ENCODE results near the gene CPPED1. TPM values are rescaled to one million over a fixed set of nuclear protein-coding genes. Genes with fewer than 3 reads are reported as not detected.

The CPPED1 gene
- polyA plus RNA-seq, 3 donors, result 21.1 to 27.0 (median 22.0) TPM

GRCh38 chr16:12611916-12612597 is 191.6 kb downstream of the CPPED1 start:
- DNase-seq, result no peak

DNA sequence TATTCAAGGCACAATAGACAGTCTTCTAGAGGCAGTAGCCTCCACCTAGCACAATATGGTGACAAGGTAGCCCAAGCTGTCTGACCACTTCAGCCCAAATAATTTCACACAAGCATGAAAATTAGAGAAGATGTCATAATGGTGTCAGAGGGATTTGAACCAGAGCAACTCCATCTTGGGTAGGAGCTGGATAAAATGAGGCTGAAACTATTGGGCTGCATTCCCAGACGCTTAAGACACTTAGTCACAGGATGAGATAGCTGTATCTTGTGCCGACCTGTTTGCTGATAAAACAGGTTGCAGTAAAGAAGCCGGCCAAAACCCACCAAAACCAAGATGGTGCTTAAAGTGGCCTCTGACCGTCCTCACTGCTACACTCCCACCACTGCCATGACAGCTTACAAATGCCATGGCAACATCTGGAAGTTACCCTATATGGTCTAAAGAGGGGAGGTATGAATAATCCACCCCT is 192.6 kb downstream of the CPPED1 start:
- DNase-seq, result no peak

DNA sequence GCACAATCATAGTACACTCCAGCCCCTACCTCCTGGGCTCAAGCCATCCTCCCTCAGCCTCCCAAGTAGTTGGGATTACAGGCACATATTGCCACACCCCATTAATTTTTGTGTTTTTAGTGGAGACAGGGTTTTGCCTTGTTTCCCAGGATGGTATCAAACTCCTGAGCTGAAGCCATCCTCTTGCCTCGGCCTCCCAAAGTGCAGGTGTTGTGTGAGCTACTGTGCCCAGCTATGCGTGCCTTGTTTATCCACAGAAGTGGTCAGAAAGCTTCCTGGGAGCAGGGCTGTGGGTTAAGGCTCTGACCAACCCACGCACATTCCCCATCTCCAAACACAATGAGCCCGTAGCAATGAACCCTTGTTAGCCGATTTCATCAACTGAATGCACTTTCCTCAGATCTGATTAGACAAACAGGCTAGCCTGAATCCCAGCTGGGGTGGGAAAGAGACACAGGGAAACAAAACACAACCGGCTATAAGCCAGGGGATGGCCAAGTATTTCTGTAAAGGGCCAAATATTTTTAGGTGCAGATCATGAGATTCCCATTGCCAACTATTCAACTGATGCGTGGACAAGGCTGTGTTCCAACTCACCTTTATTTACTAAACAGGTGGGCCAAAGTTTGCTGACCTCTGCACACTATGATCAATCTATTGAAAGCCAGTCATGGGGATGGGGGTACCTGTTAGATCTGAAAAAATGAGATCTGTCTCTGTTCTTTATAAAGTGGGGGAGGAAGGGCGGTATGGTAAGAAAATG is 193.6 kb downstream of the CPPED1 start:
- DNase-seq, result no peak

Other genes with a start within 250 kb of the CPPED1 start
- gene SHISA9, start 97.7 kb upstream of the CPPED1 start, polyA plus RNA-seq (ENCODE audit: insufficient read length in 3 of 3), result 1 to 10 TPM; 2.7 to 3.7 (median 3.6) TPM